22Rv1 (cell line): Measurements from ENCODE around the gene PRMT5.

ENCODE experiments used
- CTCF ChIP-seq: fragments of 450-650 bp; IDR thresholded peaks from 2 replicates; pipeline ENCODE4 v1.5.1; 2017; ENCODE audit warnings: mild to moderate bottlenecking
- ZFX ChIP-seq: fragments of 450-650 bp; IDR thresholded peaks from 2 replicates; pipeline ENCODE4 v1.6.1; 2017; ENCODE audit warnings: antibody characterized with exemption, borderline replicate concordance

- TF ChIP-seq CTCF (no peak), ZFX (no peak)
These were observed 25.5 kb downstream of the PRMT5 start for GRCh38 chr14:22903742-22904087.
